HG03060 (cell line): ENCODE measurements around the gene DACT3.

Experiments
- ATAC-seq: cut with Tn5 transposase; IDR thresholded peaks from one replicate; pipeline ENCODE4 v1.9.1; 2021; ENCODE audit warnings: low read depth, moderate number of reproducible peaks; ENCODE audit not compliant: unreplicated experiment

The DACT3 gene

DNA sequence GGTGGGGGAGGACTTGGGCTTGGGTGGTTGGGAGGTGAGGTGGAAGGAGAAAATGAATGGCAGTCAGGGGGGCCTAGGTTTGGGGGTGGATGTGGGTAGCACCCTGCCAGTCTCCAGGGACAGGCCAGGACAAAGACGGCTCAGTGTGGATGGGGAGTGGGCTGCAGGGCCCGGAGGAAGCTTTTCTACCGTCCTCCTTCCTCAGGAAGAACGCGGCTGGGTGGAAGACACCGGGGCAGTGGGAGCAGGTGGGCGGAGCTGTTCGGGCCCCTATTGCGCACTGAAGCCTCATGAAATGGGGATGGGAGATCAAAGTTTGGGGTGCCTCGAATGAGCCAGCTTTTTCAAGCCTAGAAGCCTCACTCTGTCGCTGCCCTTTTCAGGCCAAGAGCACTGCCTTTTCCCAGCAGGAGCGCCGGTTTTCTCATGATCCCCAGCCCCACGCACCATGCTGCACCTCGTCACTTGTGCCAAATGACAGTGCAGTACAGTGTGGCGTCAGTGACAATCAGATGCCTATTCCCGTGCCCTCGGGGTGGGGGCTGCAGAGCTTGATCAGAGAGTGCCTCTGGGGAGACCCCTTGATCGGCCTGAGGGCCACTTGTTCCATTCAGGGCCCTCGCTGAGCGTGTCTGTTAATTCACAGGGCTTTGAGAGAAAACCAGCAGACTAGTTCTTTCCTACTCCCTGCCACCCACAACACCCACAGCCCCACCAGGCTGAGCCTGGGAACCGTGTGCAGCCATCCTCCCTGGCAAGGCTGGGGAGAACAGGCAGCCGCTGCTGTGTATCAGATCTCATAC, 58.4 kb downstream of the DACT3 start:
- ATAC-seq = no peak

DNA sequence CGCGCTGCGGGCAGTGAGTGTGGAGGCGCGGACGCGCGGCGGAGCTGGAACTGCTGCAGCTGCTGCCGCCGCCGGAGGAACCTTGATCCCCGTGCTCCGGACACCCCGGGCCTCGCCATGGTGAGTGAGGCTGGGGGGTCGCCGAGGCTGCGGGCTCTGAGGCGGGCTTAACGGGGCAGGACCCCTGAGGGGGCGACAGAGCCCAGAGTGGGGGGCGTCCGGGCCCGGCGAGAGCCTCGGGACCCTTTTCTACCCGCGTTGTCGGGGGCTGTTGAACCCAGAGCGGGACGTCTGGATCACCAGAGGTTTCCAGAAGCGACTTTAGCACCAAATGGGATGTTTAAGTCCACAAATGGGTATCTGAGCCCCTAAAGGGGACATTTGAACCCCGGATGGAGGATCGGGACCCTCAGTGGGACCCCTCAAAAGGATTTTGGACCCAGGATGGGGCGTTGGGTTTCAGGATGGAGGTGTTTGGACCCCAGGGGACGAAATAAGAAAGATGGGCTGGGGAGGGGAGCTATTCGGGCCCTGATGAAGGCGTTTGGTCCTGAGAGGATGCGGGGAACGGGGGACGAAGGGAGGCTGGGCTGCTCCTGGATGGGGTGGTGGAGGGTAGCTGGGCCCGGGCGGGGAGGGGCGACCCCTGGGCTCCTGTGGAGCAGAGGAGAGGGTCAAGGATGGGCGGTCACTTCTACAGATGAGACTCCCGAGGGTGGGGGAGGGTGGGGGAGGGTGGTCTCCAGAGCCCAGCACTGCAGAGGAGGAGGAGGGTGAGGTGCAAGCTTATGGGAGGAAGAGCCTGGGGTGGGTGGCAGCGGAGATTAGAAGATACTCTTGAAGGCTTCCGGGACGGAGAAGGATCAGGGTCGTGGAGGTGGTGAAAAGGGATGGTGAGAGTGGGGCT, 59.4 kb downstream of the DACT3 start, which contains the start of gene CALM3:
Gene CALM3 (plus strand): TSS at position 13 of the 907 bp plus-strand sequence. CDS start 105 bp downstream, at position 118.
- no peak for ATAC-seq

GRCh38 chr19:46600384-46601317, 60.3 kb downstream of the DACT3 start:
- ATAC-seq = peak; percentile 51

- no peak for ATAC-seq
Observed at GRCh38 chr19:46599716-46600373, 61.1 kb downstream of the DACT3 start.

DNA sequence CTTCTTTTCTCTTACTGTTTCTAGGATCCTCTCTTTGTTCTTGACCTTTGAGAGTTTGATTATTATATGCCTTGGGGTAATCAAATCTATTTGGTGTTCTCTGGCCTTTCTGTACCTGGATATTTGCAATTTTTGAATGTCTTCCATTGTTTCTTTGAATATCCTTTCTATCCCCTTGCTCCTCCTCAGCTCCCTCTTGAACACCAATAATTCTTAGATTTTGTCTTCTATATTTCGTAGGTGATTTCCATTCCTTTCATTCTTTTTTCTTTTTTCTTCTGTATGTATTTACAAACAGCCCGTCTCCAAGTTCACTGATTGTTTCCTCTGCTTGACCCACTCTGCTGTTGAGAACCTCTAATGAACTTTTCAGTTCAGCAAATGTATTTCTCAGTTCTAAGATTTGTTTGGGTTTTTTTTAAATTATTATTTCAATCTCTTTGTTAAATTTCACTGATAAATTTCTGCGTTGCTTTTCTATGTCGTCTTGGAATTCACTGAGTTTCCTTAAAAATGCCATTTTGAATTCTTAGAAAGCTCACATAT, 62.5 kb downstream of the DACT3 start:
- no peak for ATAC-seq
